HG02571 (cell line): ENCODE results near the gene SMLR1.
"Not testable (repeated sequence)": the region's sequence is repeated elsewhere in the genome, so short reads cannot be mapped to it uniquely, and the experiment has no call there.

ENCODE experiments used
- ATAC-seq: cut with Tn5 transposase; IDR thresholded peaks from one replicate; pipeline ENCODE4 v1.9.1; 2021; ENCODE audit warnings: mild to moderate bottlenecking, moderate library complexity; ENCODE audit not compliant: unreplicated experiment

SMLR1 gene

GRCh38 chr6:130827247-130828149, at the start of gene SMLR1:
Gene SMLR1 (plus strand): TSS chr6:130827406. CDS start chr6:130827414, 8 bp downstream.
- no peak for ATAC-seq

GRCh38 chr6:130778946-130779657, 48.1 kb upstream of the SMLR1 start:
- ATAC-seq = no peak

- no peak for ATAC-seq
Measured at GRCh38 chr6:130779658-130780033, 47.6 kb upstream of the SMLR1 start.

- no peak for ATAC-seq
Measured at GRCh38 chr6:130780122-130780521, 47.1 kb upstream of the SMLR1 start.

- no peak for ATAC-seq
Measured at GRCh38 chr6:130781557-130781956, 45.6 kb upstream of the SMLR1 start.

GRCh38 chr6:130783416-130784107, 43.6 kb upstream of the SMLR1 start:
- ATAC-seq = no peak

GRCh38 chr6:130787726-130788500, 39.3 kb upstream of the SMLR1 start:
- no peak for ATAC-seq

GRCh38 chr6:130788954-130789353, 38.3 kb upstream of the SMLR1 start:
- no peak for ATAC-seq

- ATAC-seq = no peak
Measured at GRCh38 chr6:130794010-130794697, 33.1 kb upstream of the SMLR1 start.

GRCh38 chr6:130794738-130795137, 32.5 kb upstream of the SMLR1 start:
- ATAC-seq = no peak

GRCh38 chr6:130796313-130796905, 30.8 kb upstream of the SMLR1 start:
- ATAC-seq = no peak

GRCh38 chr6:130797061-130797460, 30.1 kb upstream of the SMLR1 start:
- ATAC-seq = no peak

- ATAC-seq = not testable (repeated sequence)
Measured at GRCh38 chr6:130801368-130801767, 25.8 kb upstream of the SMLR1 start.

GRCh38 chr6:130810307-130811030, 16.7 kb upstream of the SMLR1 start:
- ATAC-seq = no peak

- no peak for ATAC-seq
Measured at GRCh38 chr6:130811932-130812331, 15.3 kb upstream of the SMLR1 start.

GRCh38 chr6:130814506-130814905, 12.7 kb upstream of the SMLR1 start:
- ATAC-seq = no peak

- ATAC-seq = no peak
Measured at GRCh38 chr6:130815200-130816071, 11.8 kb upstream of the SMLR1 start.

- ATAC-seq = no peak
Measured at GRCh38 chr6:130822736-130823135, 4.5 kb upstream of the SMLR1 start.
